H54 (cell line): ENCODE measurements around the gene LRRC47.

Experiments used
- DNase-seq: peaks from one replicate; pipeline ENCODE4 v3.0.0; 2011; ENCODE audit warnings: low spot score, mixed read lengths; ENCODE audit not compliant: insufficient read length
- FAIRE-seq: peaks from 3 replicates; lab custom pipeline; 2011; peaks lifted over from hg19 to GRCh38; lab: Jason Lieb, UNC
- POLR2A ChIP-seq: IDR thresholded peaks from 2 replicates; pipeline ENCODE4 v1.6.1; 2011; ENCODE audit warnings: low read depth, mild to moderate bottlenecking, low read length

The LRRC47 gene

DNA sequence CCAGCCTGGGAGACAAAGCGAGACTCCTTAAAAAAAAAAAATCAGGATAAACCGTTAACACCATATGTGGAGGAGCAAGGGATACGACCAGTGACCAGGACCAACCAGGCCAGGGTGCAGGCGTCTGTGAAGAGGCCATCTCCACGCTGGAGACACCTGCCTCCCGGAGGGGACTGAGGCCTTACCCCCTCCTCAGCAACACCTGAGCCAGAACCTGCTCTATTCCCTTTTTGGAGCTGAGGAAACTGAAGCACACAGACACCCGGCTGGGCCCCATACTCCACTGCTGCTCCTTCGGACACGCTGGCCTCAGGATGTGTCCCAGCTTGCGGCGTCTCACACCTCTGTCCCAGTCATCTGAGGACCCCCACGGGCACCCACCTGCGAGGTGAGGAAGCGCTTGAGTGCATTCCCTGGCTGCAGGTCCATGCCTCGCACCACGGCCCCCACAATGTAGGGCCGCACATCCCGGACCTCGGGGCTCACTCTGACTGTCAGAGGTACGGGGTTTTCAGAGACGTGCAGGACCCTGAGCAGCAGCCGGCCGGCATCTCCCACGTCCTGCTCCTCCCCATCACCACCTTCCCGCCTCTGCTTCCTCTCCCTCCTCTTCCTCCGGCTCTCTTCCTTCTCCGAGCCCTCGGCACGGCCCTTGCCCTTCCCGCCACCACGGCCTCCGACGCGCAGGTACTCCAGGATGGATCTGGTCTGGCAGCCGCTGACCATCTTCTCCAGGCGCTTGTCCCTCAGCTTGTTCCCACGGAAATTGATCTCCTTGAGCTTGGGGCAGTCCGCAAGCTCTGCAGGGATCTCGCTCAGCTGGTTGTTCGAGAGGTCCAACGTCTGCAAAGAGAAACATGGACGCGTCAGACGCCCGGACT, 9.6 kb downstream of the LRRC47 start:
- DNase-seq (no peak), FAIRE-seq (no peak)
- no peak for TF ChIP-seq POLR2A

DNA sequence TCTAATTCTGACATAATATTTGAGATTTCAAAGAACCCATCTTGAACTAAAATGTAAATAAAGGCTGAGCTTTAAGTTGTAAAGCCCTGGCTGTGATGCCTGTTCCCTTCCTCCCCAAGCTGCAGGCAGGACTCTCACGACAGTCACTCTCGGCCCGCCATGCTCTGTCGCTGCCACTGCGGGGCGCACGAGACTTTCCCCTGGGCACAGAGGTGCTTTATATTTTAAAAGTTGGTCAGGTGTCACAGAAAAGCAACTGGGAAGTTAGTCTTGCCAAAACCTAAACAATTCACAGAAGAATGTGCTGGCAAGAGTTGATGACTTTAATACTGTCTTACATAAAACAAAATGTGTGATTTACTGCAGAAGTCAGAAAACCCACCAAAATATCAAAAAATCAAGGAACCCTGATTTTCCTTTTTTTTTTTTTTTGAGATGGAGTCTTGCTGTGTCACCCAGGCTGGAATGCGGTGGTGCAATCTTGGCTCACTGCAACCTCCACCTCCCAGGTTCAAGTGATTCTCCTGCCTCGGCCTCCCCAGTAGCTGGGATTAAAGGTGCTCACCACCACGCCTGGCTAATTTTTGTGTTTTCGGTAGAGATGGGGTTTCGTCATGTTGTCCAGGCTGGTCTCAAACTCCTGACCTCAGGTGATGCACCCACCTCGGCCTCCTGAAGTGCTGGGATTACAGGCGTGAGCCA, 10.7 kb downstream of the LRRC47 start:
- no peak for DNase-seq
- FAIRE-seq, result no peak

DNA sequence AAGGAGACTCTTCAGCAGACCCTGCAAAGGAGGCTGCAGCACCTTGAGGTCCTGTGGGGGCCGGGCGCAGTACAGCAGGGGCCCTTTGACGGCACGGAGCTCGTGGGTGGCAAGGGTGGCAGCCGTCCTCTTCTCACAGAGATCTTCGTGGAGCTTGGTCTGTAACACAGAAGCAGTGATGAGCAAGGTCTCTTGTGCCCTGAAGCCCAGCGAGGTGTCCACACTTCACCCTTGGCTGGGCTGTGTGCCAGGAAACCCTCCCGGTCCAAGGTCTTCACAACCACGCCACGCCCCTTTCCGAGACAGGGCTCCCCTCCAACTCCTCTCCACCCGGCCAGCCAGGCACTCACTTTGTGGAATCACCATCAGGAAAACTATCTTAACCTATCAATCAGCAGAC, 11.3 kb downstream of the LRRC47 start:
- TF ChIP-seq POLR2A, result no peak
- DNase-seq (no peak), FAIRE-seq (no peak)

More for the DNA sequence above, 10.7 kb downstream of the LRRC47 start:
- TF ChIP-seq POLR2A, result no peak

DNA sequence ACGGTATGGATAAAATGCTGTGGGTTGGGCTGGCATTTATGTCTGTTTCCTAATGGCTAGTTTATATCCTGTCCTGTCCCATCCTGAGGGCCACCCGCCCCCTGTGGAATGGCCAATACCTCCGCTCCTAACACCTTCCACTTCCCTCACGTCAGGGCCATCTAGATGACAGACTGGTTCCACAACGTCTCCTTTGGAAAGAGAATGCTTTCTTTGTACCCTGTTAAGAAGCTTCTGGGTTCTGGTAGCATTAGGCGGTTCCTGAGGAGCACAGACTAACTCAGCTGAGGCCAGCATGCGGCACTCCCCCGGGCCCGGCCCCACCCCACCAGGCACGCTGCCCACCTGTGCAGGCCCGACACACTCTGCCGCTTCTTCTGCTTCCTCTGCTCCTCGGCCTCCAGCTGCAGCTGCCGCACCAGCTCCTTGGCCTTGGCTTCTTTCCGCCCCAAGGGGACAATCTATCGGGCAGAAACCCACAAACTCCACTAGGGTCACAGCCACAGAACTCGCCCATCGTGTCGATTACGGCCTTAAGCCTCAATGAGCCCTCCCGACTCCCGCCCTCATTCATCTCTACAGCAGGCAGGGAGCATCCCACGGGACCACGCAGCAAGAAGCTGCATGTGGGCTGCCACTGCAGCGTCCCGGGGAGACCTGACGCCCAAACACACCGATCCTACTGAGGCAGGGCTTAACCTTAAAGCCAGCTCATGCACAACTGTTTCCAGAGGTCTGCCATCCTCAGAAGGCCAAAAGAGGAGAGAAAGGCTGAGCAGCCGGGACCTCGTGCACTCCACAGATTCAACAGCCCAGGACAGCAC, 12.4 kb downstream of the LRRC47 start:
- no peak for TF ChIP-seq POLR2A
- DNase-seq (no peak), FAIRE-seq (no peak)

DNA sequence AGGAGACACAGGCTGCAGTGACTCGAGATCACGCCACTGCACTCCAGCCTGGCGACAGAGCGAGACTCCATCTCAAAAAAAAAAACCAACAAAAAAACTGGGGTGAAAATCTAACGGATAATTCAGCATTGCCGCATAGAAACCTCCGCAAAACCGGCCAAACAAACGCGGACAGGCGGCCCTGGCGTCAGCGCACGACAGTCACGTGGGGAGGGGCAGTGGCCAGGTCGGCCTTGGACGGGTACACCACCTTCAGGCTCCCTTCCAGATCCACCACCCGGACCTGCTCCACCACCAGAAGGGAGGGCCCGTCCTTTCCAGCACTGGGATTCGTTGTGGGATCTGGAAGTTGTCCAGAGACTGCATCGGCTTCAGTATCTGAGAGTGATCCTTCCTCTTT, 15.4 kb downstream of the LRRC47 start:
- FAIRE-seq (no peak), DNase-seq (no peak)
- TF ChIP-seq POLR2A, result no peak

DNA sequence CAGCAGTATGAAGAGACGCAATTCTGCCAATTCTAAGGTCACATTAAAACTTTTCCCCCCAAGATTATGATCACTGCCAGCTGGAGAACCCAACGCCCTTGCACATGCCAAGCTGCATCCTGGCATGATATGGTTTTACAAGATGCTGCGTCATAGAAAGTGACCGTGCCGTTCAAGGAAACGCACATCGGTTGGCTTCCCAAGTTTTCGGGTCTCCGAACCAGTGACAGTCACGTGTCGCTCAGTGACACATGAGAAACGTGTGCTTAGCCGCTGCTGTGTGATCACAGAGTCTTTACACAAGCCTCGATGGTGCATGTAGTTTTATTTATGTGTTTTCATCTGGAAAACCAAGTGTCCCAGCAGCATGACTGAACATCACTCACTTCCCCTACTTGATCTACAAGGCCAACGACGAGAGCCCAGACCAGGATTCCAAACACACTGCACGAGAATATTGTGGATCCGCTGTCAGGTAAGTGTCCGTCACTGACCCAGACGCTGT, 16.3 kb downstream of the LRRC47 start:
- no peak for DNase-seq
- FAIRE-seq, result no peak
- TF ChIP-seq POLR2A, result no peak

DNA sequence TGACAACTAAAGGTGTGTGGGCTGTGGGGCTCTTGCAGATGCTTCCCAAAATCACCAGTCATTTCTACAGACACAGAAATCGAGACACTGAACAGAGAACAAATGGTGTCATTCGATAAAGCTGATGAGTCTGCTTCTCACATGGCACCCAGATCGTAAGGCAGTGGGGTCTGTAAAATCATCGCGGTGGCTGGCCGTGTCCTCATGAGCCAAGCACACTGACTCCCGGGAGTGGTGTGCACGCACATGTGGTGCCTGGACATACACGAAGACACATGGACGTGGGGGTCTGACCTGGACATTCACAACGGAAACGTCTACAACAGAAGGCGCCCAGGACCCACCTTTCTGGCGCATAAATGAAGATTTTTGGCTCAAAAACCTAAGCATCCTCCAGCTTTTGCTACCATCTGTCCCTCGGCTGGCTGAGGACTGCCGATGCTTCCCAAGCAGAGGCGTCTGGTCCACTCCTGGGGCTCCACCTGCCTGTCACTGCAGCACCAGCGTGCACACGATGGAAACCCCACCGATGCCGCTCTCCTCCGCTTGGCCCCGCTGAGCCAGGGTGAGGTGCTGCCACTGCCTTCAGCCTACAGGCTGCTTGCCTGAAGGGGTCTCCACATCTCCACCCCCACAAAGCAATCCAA, 16.9 kb downstream of the LRRC47 start:
- no peak for TF ChIP-seq POLR2A
- FAIRE-seq, result no peak

DNA sequence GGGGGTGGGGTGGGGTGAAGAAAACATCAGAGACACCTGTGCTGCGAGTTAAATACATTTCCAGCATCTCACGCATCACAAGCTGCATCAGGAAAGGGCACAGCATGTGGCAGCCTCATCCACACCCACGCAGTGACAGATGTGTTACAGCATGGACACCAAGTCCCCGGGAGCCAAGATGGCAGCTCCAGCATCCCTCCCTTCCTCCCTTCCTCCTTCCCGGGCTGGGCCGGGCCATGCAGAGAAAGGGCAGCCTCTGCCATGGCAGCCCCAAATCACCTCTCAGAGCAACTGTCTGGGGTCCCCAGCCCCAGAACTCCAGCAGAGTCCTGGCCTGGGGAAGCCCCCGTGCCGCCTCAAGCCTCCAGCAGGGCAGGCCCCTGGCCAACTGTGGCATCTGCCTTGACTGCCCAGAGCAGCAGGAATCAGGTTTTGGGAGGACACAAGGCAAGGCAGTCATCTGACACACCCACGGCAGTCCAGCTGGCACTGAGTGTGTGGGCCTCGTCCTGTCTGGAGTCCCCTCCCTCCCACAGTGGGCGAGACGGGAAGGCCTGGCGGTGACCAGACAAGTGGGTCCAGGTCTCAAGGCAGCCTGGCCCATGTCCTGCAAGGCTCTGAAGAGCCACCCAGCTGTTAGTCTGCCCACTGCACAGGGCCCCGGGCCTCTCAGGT, 17.6 kb downstream of the LRRC47 start:
- TF ChIP-seq POLR2A, result no peak
- FAIRE-seq (no peak), DNase-seq (no peak)

More for the DNA sequence above, 16.9 kb downstream of the LRRC47 start:
- DNase-seq, result no peak

DNA sequence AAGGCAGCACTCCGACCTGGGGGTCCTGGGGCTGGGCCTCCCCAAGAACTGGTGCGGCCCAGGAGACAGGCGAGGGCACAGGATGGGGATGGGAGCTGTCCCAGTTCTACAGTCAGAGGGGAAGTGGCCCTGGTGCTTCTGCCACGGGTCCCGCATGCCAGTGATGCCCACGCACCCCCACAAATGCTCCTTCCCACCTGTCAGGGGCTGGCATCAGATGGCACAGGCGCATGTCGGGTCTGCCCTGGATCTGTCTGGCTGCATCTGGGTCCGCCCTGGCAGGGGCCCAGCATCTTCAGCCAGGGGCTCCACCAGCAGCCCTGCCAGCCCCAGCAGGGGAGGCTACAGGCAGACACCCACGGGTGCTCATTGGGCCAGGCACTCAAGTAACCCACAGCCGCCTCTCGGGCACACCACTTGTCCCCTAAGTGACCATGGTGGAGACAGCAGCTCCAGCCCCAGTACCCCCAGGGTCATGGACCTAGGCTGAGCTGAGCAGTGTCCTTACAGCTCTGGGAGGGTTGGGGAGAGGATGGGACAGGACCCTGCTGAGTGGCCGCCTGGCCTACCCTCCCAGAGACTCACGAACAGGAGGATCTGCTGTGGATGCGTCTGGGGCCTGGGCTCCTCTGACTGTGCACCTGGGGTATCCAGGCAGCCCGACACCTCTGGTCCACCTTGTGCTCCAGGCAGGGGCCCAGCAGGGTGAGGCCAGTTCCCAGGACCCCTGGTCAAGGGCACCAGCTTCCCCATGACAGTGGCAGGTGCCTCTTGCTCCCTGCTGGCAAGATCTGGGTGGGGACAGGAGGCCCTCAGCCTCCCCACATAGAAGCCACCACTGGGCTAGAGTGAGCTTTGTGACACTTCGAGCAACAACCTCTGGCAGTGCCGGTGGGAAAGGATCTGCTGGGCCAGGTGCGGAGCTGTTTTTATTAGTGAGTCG, 18.4 kb downstream of the LRRC47 start:
- TF ChIP-seq POLR2A, result no peak
- DNase-seq (no peak), FAIRE-seq (no peak)

DNA sequence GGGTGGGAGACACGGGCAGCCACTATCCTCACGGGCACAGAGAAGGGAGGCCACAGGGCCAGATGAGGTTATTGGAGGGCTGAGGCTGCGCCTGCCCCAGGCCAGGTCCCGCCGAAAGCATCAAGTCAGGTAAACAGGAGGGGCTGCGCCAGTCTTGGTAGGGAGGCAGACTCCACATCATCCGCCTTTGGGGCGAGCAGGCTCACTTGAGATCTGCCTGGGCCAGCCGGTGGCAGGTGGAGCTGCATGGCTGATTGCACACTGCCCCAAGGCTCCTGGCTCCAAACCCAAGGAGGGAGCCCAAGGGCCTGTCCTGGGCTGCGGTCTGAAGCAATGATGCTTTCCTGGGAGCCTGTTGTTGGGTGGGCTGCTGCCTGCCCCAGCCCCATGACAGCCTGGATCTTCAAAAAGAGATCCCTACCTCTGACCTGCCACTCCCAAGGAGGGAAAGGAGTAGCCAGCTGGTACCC, 19.2 kb downstream of the LRRC47 start:
- no peak for TF ChIP-seq POLR2A
- no peak for DNase-seq
- no peak for FAIRE-seq

DNA sequence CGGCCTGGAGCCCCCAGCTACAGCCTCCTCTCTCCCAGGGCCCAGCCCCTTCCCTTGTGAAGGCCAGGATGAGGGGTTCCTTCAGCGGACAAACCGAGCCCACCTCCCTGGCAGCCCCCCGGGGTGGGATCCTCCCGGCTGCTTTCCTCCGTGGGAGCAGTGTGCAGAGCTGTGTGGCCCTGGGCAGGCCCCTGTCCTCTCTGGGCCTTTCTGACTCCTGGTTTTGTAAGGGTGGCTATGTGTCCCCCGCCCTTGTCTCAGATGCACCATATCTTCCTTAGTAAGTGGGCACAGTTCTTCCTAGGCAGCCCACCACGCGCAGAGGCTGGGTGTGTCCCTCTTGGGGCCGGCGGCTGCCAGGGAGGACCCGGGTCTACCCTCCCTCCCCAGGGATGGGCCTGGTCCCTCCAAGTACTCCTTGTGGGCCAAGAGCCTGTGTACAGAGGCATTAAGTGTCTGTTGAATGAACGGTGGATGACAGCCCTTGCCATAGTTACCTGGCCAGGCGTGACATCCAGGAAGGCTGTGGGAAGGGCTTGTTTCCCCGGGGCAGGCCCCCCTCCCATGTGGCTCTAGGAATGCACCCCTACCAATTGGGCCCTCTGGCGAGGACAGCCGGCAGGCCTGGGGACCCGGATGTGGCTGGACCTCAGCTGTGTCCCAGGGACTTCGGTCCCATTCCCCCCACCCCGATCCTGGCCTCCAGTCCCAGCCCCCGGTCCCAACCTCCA, 19.9 kb downstream of the LRRC47 start:
- FAIRE-seq (no peak), DNase-seq (no peak)
- no peak for TF ChIP-seq POLR2A
